Umbilical cord (tissue), 2 donors: ENCODE results near the gene CEP43. TPM values are rescaled to one million over a fixed set of nuclear protein-coding genes. Genes with fewer than 3 reads are reported as not detected.
A peak's percentile ranks its signal among the peaks of the same experiment; 100 is the strongest.

Source experiments
- DNase-seq: peaks from one replicate; pipeline ENCODE4 v3.0.0-alpha.2; 2015; ENCODE audit warnings: low spot score
- total RNA-seq: library from RNA; depleted of rRNA; stranded (reverse); fragments of >200 nt; gene quantifications from one replicate; pipeline ENCODE4 v1.2.3, GENCODE V29; 2014; ENCODE audit warnings: low replicate concordance; ENCODE audit not compliant: insufficient read depth

CEP43 gene
- total RNA-seq, 1 donor from 2014 or later: 14.4 TPM

GRCh38 chr6:166966268-166966667 lies 32.9 kb upstream of the CEP43 start:
- no peak for DNase-seq

- DNase-seq: no peak
These were observed 29.7 kb upstream of the CEP43 start for GRCh38 chr6:166969390-166970002.

DNA sequence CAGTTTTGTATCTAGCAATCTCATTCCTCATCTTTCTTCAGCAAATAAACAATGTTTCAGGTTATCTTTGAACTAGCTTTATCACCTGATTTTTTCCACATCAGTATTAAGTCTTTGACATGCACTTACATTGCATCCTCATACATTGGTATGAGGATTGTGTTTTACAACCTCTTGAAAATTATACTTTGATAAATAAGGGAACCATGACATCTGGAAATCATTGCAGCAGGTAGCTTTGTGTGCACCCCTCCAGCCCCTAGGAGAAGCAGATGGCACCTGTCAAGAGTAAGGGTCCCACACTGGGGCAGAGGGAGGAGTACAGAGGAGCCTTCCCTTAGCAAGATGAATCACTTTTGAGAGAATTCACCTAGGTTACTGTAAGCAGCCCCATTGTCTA lies 29.1 kb upstream of the CEP43 start:
- no peak for DNase-seq

DNA sequence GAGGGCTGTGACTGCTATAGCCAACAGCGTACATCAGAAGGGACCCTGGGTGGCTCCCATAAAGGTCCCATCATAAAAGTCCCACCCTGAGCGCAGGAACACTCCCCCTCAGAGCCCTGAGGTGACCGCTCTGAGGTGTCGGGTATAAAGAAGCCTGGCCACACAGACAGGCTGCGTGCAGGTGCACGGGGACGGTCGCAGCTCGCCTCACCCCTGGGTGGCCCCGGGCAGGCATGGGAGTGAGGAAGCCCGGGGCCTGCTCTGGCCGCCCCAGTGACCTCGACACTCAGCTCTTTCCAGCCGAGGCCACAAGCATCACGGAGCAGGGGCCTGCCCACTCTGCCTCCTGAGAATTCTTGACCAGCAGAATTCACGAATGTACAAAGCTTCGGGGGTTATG lies 28.4 kb upstream of the CEP43 start:
- DNase-seq: no peak

DNA sequence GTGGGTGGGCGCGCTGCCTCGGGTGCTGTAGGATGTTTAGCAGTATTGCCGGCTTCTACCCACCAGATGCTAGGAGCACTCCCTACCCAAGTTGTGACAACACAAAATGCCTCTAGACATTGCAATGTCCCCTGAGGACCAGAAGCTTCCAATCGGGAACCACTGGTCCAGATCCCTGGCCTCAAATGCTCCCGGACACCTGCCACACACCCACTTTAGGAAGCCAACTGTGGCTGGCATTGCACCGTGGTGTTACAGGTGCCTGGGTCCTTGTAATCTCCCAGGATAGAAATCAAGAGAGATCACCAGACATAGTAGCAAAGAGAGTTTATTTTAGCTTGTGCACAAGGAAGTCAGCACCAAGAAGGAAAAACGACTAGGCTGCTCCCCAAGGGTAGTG lies 27.9 kb upstream of the CEP43 start:
- no peak for DNase-seq

- DNase-seq: no peak
These were observed 27.1 kb upstream of the CEP43 start for GRCh38 chr6:166972101-166972500.

DNA sequence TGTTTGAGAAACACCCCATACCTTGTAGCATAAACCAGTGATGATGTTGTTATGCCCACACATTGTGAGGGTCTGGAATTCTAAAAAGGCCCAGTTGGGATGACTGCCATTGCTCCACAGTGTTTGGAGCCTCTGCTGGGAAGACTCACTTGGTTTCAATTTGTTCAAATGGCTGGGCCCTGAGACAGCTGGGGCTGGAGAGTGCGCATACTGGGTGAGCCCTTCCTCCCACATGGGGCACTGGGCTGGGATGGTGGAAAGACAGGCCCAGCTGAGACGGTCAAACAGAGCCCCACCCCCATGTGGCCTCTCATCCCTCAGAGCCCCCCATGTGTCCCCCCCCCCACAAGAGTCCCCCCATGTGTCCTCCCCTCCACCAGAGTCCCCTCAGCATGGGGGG lies 22.6 kb upstream of the CEP43 start:
- no peak for DNase-seq

DNA sequence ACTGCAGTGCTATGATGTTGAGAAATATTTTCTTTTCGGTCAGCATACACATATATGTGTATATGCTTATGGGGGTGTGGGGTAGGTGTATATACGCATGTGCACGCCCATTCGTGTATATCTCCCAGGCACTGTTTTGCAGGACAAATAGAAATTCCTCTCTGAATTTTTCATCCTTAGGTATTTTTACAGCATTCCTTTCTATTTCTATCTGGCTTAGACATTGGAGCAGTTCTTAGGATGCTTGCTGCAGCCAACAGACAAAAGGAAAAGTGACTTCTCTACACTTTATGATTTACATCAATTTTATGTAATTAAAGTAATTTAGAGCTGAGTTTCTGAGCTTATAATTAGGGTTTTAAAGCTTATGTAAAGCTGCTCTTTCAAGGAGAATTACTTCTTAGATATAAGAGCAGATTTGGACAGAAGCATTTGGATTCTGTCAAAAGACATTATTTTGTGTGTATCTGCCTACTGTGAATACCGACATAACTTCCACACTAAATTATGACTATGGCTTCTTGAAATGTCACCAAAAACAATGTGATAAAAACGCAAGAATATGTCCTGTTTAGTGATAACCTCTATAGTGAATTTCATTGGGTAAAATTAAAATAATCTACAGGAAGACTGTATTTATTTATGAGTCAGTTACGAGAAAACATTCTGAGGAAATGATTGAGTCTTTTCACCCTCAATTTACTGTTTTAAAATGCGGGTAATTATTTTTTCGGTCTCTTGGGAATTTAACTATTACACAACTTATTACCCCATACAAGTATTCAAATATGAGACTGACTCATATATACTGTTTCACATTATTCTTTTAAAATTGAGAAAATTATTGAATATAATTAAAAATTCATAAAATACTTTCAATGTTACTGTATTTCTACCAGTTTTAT lies 21.3 kb upstream of the CEP43 start:
- peak; percentile 58 for DNase-seq

- no peak for DNase-seq
These were observed 18.5 kb upstream of the CEP43 start for GRCh38 chr6:166980738-166981137.

DNA sequence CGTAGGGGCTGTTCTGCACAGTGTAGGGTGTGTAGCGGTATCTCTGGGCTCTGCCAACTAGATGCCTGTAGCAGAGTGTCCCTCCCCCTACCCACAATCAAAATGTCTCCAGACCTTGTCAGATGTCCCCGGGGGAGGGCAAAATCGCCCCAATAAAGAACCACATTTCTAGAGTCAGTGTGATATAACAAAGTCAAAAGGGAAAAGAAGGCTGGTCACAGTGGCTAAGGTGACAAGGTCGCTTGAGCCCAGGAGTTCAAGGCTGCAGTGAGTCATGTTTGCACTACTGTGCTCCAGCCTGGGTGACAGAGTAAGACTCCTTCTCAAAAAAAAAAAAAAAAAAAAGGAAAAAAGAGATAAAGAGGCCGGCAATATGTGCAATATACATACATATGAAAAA lies 11.7 kb upstream of the CEP43 start:
- DNase-seq: no peak

- peak; percentile 29 for DNase-seq
These were observed 11.3 kb upstream of the CEP43 start for GRCh38 chr6:166987930-166988329.

- peak; percentile 70 for DNase-seq
These were observed 10.5 kb upstream of the CEP43 start for GRCh38 chr6:166988674-166989201.

DNA sequence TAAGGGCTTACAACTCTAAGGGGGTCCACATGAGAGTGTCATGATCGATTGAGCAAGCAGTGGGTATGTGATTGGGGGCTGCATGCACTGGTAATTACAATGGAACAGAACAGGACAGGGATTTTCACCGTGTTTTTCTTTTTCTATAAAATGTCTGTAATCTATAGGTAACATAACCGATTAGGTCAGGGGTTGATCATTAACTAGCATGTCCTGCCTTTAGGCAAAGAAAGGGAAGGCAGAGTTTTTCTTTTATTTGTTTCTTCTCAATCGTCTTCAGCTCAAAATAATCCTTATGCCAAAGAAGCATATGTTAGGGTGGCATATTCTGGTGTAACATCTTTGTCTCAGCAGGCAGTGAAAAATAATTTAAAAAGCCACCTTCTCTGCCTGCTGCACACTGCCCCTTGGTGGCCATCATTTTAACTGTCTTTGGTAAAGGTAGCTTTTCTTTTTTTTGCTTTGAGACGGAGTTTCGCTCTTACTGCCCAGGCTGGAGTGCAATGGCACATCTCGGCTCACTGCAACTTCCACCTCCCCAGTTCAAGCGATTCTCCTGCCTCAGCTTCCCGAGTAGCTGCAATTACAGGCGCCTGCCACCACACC lies 9.7 kb upstream of the CEP43 start:
- peak; percentile 45 for DNase-seq

GRCh38 chr6:166996406-166996805 lies 2.8 kb upstream of the CEP43 start:
- DNase-seq: no peak

DNA sequence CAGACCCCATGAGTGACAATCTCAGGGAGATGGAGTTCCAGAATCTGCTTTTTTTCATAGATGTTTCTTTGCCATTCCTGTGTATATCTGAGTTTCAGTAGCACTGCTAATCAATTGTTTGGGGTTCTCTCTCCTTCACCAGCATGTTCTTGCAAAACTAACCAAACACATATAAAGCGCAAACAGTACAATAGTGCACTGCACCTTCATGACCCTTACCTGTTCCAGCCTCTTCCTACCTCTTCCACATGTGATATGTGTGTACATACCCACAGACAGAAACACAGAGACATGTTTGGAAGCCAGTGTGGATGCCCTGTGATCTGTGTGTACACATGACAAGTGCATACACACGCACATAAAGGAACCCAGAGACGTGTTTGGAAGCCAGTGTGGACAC lies 1.8 kb upstream of the CEP43 start:
- DNase-seq: no peak

DNA sequence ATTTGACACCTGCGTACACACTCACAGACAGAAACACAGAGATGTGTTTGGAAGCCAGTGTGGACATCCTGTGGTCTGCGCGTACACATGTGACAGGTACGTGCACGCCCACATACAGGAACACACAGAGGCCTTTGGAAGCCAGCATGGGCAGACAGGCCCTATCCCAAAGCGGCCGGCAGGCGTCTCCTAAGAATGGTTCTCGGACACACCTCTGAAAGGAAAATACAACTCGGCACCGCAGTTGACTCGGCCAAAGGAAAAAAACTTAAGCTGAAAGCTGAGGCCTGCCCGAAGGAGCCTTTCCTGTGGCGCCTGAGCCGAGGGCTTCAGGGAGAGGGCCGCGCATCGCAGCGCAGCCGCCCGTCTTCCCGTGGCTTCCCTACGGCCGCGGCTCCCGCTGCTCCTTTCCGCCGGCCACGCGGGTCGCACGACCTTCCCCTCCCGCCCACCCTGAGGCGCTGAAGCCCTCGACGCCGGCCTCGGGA lies 1.4 kb upstream of the CEP43 start:
- DNase-seq: peak; percentile 80

DNA sequence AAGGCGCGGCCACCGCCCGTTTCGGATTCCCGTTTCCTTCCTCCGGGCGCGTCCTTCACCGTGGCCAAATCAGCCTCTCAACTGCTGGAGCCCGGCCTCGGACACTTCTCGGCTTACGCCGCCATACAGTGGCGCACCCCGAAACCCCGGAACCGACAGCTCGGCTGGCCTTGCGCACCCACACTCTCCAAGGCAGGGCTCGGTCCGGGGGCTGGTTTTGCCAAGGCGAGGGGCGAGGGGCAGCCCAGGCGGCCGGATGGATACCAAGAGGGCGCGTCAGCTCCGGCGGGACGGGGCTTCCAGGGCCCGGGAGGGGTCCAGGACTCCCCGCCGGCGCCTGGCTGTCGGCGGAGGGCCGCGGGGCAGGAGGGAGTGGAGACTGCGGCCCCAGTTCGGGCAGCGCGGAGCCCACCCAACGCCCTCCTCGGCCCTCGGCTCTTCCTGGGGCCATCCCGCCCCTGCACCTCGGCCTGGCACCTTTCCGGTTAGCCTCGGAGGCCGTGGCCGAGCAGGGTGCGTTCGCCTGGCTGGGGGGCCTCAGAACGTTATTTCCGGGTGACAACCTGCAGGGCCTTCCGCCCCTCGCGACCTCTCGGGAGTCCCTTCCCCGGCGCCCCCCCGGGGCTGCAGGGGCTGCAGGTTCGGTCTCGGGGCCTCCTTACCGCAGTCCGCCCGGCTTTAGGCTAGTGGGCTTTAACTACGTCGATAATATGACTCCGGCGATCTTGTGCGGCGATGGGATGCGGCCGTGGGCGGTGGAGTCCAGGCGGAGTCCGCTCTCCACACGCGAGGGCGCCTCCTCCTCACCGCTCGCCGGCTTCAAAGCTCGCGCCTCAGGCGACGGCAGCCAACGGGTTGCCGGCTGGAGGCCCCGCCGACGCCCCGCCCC lies 697 bp upstream of the CEP43 start:
- DNase-seq: no peak

DNA sequence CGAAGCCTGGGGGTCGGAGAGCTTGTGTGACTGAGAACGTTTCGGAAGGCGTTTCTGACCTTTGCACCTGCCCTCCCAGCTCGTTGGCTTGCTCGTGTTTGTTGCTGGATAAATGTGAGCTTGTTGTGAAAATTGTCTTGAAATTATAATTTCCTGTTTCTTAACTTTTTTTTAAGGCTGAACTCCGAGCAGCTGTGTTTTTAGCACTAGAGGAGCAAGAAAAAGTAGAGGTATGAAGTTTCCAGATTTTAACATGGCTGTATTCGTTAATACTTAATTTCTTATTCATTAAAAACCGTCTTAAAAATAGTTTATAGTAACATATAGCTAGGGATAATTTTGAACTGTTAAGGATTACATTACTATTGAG lies 672 bp downstream of the CEP43 start:
- no peak for DNase-seq

DNA sequence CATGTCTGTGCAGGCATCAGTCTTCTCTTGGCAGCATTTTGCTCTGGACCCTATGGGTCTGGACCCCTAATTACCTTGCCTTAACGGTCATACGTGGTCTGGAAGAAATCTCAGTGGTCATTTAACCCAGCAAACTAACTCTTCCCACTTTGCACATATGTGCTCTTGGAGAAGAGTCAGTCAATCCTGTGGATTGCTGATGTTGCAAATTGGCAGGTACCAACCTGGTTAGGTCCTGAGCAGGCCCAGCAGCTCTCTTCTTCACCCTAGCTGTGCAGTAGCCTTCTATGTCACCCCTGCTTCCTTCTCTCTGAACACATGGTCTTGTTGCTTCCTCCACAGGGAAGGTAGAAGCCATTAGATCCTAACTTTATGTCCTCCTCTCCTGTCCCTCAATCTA lies 1.6 kb downstream of the CEP43 start:
- DNase-seq: no peak

GRCh38 chr6:167005350-167006159 lies 6.4 kb downstream of the CEP43 start:
- DNase-seq: no peak

DNA sequence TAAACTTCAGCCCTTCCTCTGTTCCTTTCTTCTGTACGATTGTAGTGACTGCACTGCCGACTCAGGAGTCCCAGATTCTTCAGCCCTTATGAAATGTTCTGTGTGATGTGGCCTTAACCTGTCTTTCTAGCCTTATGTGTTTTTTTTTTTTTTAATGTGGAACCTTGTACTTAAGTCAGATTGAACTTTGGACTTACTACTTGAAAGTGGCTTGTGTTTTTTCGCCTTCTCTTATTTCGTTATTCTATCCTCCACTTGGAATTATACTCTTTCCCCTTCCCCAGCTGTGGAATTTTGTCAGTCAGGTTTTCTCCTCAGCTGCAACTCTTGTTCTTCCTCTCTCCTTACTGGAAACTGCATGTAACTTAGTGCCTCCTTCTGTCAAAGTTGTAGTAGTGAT lies 8.8 kb downstream of the CEP43 start:
- DNase-seq: no peak
